Smooth muscle cell (in vitro differentiated cells): Measurements from ENCODE around the gene ZNF195. TPM values are rescaled to one million over a fixed set of nuclear protein-coding genes. Genes with fewer than 3 reads are reported as not detected.

ENCODE experiments used
- DNase-seq: peaks from one replicate; lab custom pipeline; 2025; ENCODE audit not compliant: unreplicated experiment; lab: John Stamatoyannopoulos, UW
- H2AFZ ChIP-seq: fragments of 200-600 bp; sonication (generic); 2 replicates; pipeline ENCODE4 v1.6.0; 2016; ENCODE audit warnings: antibody characterized with exemption, low read depth, mild to moderate bottlenecking
- H3F3A ChIP-seq: fragments of 200-600 bp; sonication (generic); 2 replicates; pipeline ENCODE4 v1.6.0; 2017; ENCODE audit warnings: antibody characterized with exemption, low read depth
- H3K27ac ChIP-seq: fragments of 200-600 bp; sonication (generic); 2 replicates; pipeline ENCODE4 v1.5.1; 2016; ENCODE audit warnings: low read depth, mild to moderate bottlenecking
- H3K27me3 ChIP-seq: fragments of 200-600 bp; sonication (generic); 2 replicates; pipeline ENCODE4 v1.6.1; 2016; ENCODE audit warnings: low read depth, mild to moderate bottlenecking
- H3K36me3 ChIP-seq: fragments of 200-600 bp; sonication (generic); 2 replicates; pipeline ENCODE4 v1.5.1; 2016; ENCODE audit warnings: low read depth
- H3K4me1 ChIP-seq: fragments of 200-600 bp; sonication (generic); 2 replicates; pipeline ENCODE4 v1.5.1; 2016; ENCODE audit warnings: low read depth
- H3K4me2 ChIP-seq: fragments of 200-600 bp; sonication (generic); 2 replicates; pipeline ENCODE4 v1.6.0; 2016; ENCODE audit warnings: mild to moderate bottlenecking
- H3K4me3 ChIP-seq: fragments of 200-600 bp; sonication (generic); 2 replicates; pipeline ENCODE4 v1.5.1; 2016; ENCODE audit warnings: mild to moderate bottlenecking
- H3K79me2 ChIP-seq: fragments of 200-600 bp; sonication (generic); 2 replicates; pipeline ENCODE4 v1.6.0; 2016; ENCODE audit warnings: low read depth, mild to moderate bottlenecking
- H3K9ac ChIP-seq: fragments of 200-600 bp; sonication (generic); 2 replicates; pipeline ENCODE4 v1.6.0; 2016; ENCODE audit warnings: low read depth
- H3K9me3 ChIP-seq: fragments of 200-600 bp; sonication (generic); replicated peaks from 2 replicates; pipeline ENCODE4 v1.5.1; 2016; ENCODE audit warnings: low read depth
- H4K20me1 ChIP-seq: fragments of 200-600 bp; sonication (generic); 2 replicates; pipeline ENCODE4 v1.6.0; 2016; ENCODE audit warnings: low read depth
- WGBS: methylation state at CpG from one replicate; pipeline ENCODE4 v1.1.7; 2016; ENCODE audit warnings: low lambda C conversion rate; 5-methylcytosine and 5-hydroxymethylcytosine counted together
- polyA plus RNA-seq: library from polyadenylated mRNA; unstranded; fragments of >200 nt; fragmentation: Nextera tagmentation; extraction: Ambion mirVana; gene quantifications from 2 replicates; pipeline ENCODE4 v1.2.1, GENCODE V29; 2016
- total RNA-seq: library from RNA; depleted of rRNA; stranded (reverse); fragments of >200 nt; gene quantifications from 2 replicates; pipeline ENCODE4 v1.2.3, GENCODE V29; 2014
- TF ChIP-seq, protein P1 (sequence below): fragments of 200-600 bp; sonication (generic); IDR thresholded peaks from 2 replicates; pipeline ENCODE4 v1.5.1; 2017; ENCODE audit warnings: borderline replicate concordance, mild to moderate bottlenecking, antibody characterized with exemption; ENCODE audit not compliant: insufficient read depth, poor library complexity, severe bottlenecking

The ZNF195 gene
- total and polyA plus RNA-seq, 2 experiments from 2014 or later = 12.0 to 22.0 TPM

DNA sequence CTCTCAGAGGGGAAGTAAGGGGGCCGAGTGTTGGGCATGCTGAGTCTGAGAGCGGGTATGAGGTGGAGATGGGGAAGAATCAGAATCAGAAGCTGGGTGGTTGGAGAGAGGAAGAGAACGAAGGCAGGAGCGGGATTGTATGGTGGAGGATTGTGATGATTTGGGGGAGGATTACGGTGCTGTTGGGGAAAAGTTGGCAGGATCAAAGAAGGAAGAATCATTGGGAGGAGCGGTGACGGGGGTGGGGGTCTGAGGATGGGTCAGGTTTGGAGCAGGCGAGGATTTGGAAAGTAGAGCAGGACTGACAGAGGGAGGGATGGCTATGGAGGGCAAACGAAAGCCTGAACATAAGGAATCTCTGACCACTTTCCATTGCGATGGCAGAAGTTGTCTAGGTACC lies 22.1 kb downstream of the ZNF195 start:
- Histone ChIP-seq H3K9me3 (peaks cover 45% of the 10 kb centered on the region), H3F3A (no peaks in the 10 kb centered on the region), H3K27me3 (no peaks in the 10 kb centered on the region), H3K9ac (no peak overlapping the region), H3K27ac (no peak overlapping the region), H2AFZ (no peak overlapping the region), H3K36me3 (peaks cover 39% of the 10 kb centered on the region), H3K4me3 (no peak overlapping the region), H3K79me2 (no peaks in the 10 kb centered on the region), H4K20me1 (no peaks in the 10 kb centered on the region), H3K4me1 (no peaks in the 10 kb centered on the region), H3K4me2 (no peak overlapping the region)
- TF ChIP-seq, protein P1, sequence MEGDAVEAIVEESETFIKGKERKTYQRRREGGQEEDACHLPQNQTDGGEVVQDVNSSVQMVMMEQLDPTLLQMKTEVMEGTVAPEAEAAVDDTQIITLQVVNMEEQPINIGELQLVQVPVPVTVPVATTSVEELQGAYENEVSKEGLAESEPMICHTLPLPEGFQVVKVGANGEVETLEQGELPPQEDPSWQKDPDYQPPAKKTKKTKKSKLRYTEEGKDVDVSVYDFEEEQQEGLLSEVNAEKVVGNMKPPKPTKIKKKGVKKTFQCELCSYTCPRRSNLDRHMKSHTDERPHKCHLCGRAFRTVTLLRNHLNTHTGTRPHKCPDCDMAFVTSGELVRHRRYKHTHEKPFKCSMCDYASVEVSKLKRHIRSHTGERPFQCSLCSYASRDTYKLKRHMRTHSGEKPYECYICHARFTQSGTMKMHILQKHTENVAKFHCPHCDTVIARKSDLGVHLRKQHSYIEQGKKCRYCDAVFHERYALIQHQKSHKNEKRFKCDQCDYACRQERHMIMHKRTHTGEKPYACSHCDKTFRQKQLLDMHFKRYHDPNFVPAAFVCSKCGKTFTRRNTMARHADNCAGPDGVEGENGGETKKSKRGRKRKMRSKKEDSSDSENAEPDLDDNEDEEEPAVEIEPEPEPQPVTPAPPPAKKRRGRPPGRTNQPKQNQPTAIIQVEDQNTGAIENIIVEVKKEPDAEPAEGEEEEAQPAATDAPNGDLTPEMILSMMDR = no peak
- no peak for DNase-seq
- WGBS = 99% methylated on average over 10 of the region's 10 CpGs

DNA sequence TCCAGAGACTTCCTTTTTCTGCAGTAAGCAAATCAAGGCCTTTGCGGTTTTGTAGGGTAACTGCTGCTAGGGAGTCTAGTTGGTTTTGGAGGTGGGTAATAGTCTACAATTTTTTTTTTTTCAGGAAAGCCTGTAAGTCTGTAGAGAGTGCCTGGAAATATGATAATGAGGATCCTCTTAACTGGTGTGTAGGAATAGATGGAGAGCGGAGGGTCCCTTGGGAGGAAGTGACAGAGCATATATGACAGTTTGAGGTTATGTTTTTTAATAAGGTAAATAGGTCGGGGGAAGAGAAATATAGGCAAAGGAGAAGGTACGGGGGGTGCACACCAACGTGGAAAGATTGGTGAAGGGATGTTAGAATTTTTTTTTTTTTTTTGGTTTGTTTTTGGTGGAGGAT lies 25.9 kb downstream of the ZNF195 start:
- 95% methylated on average over 5 of the region's 5 CpGs for WGBS
- peaks cover 9% of the 10 kb centered on the region for H3K9me3 ChIP-seq

DNA sequence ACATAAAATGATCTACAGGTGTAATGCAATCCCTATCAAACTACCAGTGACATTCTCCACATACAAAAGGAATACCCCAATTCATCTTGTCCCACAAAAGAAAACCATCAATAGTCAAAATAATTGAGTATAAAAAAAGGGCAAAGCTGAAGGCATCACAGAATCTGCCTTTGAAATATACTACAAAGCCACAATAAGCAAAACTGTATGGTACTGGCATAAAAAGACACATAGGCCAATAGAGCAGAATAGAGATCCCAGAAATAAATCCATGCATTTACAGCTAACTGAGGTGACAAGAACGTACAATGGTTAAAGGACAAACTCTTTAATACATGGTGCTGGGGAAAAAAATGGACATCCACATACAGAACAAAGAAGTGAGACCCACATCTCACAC lies 31.8 kb downstream of the ZNF195 start:
- H3K4me1 ChIP-seq = no peaks in the 10 kb centered on the region
- H3K4me3 ChIP-seq = no peak overlapping the region
- TF ChIP-seq, protein P1 = no peak
- no peak overlapping the region for H2AFZ ChIP-seq
- no peaks in the 10 kb centered on the region for H3K79me2 ChIP-seq
- no peaks in the 10 kb centered on the region for H3K27me3 ChIP-seq
- H3K36me3 ChIP-seq = no peaks in the 10 kb centered on the region
- 94% methylated on average over 1 of the region's 1 CpG for WGBS
- peaks cover 7% of the 10 kb centered on the region for H3K9me3 ChIP-seq
- DNase-seq = no peak
- H4K20me1 ChIP-seq = no peaks in the 10 kb centered on the region
- H3K27ac ChIP-seq = no peak overlapping the region
- H3K4me2 ChIP-seq = no peak overlapping the region
- no peaks in the 10 kb centered on the region for H3F3A ChIP-seq
- no peak overlapping the region for H3K9ac ChIP-seq

More for the DNA sequence above, 25.9 kb downstream of the ZNF195 start:
- peaks cover under 1% of the 10 kb centered on the region for H3K36me3 ChIP-seq
- H3K27me3 ChIP-seq = no peaks in the 10 kb centered on the region
- H3K9ac ChIP-seq = no peak overlapping the region
- H3K4me2 ChIP-seq = no peak overlapping the region
- no peak for DNase-seq
- TF ChIP-seq, protein P1 = no peak
- no peaks in the 10 kb centered on the region for H4K20me1 ChIP-seq
- no peak overlapping the region for H3K4me3 ChIP-seq
- no peaks in the 10 kb centered on the region for H3K79me2 ChIP-seq
- no peaks in the 10 kb centered on the region for H3F3A ChIP-seq
- no peak overlapping the region for H2AFZ ChIP-seq
- H3K27ac ChIP-seq = no peak overlapping the region
- no peaks in the 10 kb centered on the region for H3K4me1 ChIP-seq

DNA sequence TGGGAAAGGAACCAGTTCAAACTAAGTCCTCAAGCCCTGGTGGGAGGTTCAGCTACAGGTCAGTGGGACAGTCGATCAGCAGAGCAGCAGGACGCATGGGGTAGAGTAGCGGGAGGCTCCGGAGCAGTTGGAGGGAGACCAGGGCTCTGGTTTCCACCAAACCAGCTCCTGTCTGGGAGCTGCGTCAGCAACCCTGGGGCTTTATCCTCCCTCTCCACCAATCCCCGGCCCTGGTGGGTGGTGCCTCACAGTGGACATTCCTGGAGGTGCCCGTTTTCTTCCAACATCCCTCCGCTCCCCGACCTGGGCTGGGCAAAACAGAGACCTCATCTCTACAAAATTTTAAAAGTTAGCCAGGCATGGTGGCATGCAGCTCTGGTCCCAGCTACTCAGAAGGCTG lies 32.4 kb downstream of the ZNF195 start:
- DNase-seq = no peak
- no peaks in the 10 kb centered on the region for H3K4me1 ChIP-seq
- H3K27ac ChIP-seq = no peak overlapping the region
- no peaks in the 10 kb centered on the region for H3F3A ChIP-seq
- peaks cover 7% of the 10 kb centered on the region for H3K9me3 ChIP-seq
- no peak overlapping the region for H3K4me2 ChIP-seq
- WGBS = 97% methylated on average over 9 of the region's 9 CpGs
- H2AFZ ChIP-seq = no peak overlapping the region
- H3K27me3 ChIP-seq = no peaks in the 10 kb centered on the region
- no peaks in the 10 kb centered on the region for H3K79me2 ChIP-seq
- H3K9ac ChIP-seq = no peak overlapping the region
- no peak overlapping the region for H3K4me3 ChIP-seq
- TF ChIP-seq, protein P1 = no peak
- no peaks in the 10 kb centered on the region for H4K20me1 ChIP-seq
- H3K36me3 ChIP-seq = no peaks in the 10 kb centered on the region
